Right renal pelvis (tissue), 4 donors: ENCODE results near the gene OR1B1. TPM values are rescaled to one million over a fixed set of nuclear protein-coding genes. Genes with fewer than 3 reads are reported as not detected.
A peak's percentile ranks its signal among the peaks of the same experiment; 100 is the strongest.
"Not testable (repeated sequence)": the region's sequence is repeated elsewhere in the genome, so short reads cannot be mapped to it uniquely, and the experiment has no call there.

Experiments used
- DNase-seq, 4 donors: peaks; one replicate each; pipeline ENCODE4 v3.0.0-alpha.2; 2013; ENCODE audit warnings: low read depth in 4 of 4, low spot score in 3 of 4, missing footprints in 1 of 4
- polyA plus RNA-seq, 4 donors: library from polyadenylated mRNA; unstranded; fragments of 120-200 nt; gene quantifications; one replicate each; pipeline ENCODE4 v1.2.1, GENCODE V29; 2013; ENCODE audit not compliant: insufficient read length in 4 of 4

Gene OR1B1
- not detected for polyA plus RNA-seq

DNA sequence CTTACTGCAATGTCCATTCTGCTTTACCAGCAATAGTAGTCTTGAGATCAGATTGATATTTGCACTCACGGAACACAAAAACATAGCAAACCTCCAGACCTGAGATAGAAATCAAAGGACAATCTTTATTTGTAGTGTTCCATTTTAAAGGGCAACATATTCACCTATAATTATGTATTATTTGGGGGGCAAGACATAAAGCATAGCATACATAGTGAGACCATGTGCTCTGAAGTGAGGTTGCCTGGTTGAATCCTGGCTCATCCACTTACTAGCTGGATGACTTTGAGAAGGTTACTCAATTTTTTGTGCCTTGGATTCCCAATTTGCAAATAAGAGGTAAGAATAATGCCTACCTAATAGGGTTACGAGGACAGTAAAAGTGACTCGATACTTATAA lies at the start of gene OR1B1:
Gene OR1B1, minus strand, starts transcription at position 101 of the 400 bp plus-strand sequence.
- no peak for DNase-seq

DNA sequence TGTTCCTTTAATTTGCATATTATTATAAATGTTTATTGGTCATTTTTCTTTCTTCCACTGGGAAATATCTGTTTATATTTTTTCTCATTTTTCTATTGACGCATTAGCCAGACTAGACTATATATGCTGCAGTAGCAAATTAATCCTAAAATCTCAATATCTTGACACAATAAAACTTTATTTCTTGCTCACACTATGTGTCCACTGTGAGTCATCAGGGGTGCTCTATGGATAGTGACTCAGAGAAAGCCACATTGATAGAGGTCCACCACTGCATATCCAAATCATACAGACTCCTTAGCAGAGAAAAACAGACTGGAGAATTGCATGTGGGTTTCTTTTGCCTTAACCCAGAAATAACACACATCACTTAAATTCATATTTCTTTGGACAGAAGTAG lies 38.3 kb upstream of the OR1B1 start:
- DNase-seq, result no peak

DNA sequence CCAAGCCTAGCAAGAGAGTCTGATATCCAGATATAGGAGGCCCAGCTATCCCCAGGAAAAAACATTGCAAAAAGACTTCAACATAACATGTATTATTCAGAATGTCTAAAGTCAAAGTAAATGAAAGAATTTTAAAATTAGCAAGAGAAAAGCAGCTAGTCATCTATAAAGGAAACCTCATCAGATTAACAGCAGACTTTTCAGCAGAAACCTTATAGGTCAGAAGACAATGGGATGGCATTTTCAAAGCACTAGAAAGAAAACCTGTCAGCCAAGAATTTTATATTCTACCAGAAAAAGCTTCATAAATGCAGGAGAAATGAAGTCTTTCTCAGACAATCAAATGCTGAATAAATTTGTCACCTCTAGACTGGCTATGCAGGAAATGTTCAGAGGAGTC lies 27.4 kb upstream of the OR1B1 start:
- no peak for DNase-seq

DNA sequence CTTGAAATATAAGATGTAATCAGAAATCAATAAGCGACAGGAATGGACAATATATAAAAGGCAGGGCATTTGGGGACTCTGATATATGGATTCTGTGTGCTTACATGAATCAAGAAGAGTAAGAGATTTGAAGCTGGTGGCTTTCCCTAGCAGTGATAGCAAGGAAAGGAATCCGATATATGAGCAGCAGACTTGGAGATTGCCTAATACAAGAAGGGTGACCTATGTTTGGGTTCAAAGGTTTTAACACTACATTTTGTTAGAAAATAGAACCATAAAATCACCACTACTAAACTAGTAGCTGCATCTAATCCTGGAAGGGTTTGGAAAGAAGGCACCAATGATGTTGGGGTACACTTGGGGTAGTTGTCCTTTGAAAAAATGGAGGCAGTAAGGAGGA lies 15.1 kb upstream of the OR1B1 start:
- no peak for DNase-seq

DNA sequence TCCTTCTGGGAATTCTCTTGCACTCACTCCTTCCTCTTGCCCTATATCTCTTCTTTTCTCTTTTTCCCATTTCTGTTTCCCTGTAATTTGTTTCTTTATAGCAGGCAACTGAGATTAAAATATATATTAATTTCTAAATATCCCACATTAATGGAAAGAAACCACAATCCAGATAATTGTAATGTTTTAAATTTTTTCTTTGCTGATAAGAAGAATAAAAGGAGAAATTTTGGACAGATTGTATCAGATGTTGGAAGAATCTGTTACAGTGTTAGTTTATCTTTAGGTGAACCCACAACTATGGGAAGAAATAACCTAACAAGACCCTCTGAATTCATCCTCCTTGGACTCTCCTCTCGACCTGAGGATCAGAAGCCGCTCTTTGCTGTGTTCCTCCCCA lies 4.0 kb upstream of the OR1B1 start, which contains the start of gene OR1L1:
Gene OR1L1, plus strand, starts transcription at position 301 of the 400 bp plus-strand sequence. Its CDS starts 0 bp downstream, at position 301.
- DNase-seq, result no peak

DNA sequence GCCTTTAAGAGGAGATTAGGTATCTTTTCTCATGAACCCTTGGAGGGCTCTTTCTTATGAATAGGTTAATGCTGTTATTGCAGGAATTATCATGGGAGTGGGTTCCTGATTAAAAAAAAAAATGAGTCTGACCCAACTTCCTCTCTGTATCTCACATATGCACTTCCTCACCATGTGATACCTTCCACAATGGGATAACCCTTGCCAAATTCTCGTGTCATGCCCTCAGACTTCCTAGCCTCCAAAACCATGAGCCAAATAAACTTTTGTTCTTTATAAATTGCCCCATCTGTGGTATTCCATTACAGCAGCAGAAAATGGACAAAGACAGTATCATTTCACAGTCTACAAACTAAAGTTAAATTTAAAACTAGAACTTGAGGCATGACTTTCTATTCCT lies 1.0 kb downstream of the OR1B1 start:
- DNase-seq, result peak in 1 of 4 donors; percentile 0

DNA sequence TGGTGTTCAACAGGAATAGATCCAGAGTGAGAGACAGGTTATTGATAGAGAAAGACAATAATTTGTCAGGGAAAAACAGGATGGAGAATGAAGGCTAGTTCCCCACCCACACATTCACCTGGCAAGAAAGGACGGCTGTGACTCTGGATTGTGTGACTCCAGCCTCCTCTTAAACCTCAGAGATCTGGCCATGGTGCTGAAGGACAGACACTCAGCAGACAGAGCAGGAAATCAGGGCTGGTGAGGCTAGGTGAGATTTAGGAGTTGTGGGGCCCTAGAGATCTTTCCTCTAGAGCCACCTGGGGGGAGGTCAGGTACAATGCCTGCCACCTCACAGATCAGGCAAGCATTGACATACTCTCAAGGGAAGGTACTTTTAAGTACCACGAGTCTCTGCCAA lies 15.2 kb downstream of the OR1B1 start:
- DNase-seq, result no peak

DNA sequence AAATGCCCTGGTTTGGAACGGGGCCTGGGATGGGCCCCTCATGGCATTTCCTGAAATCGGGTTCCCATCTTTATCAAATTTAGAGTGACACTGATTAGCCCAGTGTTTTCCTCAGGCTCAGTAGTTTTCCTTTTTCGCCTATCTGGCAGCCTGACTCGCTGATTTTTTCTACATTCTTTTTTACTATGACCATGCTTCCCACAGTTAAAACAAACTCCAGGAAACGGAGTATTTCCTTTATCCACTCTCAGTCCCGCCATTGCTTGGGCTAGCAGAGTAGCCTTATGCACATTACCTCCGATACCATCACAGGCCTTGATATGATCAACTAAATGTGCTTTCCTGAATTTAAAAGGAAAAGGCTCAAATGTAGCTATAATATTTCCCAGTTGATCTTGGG lies 37.4 kb downstream of the OR1B1 start:
- no peak for DNase-seq

DNA sequence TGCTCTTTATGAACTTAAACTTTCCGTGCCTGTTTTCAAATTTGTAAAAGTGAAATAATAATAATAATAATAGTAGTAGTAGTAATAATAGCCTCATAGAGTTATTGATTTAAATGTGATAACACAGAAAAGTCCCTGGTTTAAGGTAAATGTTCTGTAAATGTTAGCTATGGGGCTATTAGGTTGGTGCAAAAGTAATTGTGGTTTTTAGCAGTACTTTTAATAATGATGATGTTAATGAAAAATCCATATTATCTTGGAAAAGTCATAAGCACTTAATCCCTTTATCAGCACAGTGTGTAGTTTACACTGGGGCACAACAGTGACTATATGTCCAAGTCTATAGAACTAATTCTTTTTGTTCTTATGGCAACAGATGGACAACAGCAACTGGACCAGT lies 43.1 kb downstream of the OR1B1 start, which contains the start of gene OR1Q1:
Gene OR1Q1, plus strand, starts transcription at position 377 of the 400 bp plus-strand sequence. Its CDS starts 0 bp downstream, at position 377.
- DNase-seq, result no peak

DNA sequence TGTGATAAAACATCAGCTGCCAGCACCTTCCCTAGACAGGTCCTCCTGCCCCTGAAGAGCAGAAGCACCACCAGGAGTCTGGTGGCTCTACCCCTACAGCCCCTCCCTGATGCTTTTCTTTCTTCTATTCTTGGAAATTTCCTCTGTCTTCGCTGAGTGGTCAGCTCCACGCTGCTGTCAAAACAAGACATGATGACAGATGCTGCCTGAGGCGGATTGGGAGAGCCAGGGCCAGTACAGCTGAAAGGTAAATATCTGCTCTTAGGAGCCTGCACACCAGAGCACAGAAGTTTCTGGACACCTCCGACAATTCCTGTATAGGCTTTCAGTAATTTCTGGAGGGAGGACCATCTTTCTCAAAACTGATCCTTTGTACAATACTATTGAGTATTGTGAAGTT lies 47.6 kb downstream of the OR1B1 start:
- no peak for DNase-seq

DNA sequence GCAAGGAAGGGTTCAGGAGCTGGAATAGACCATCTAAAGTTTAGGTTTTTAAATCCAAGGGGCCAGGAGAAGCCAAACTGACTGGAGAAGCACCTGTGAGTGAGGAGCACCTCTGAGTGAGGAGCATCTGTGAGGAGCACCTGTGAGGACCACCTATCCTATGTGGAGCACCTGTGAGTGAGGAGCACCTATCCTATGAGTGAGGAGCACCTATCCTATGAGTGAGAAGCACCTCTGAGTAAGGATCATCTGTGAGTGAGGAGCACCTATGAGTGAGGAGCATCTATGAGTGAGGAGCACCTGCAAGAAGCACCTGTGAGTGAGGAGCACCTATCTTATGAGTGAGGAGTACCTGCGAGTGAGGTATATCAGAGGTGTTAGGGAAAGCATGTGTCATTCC lies 50.8 kb downstream of the OR1B1 start:
- no peak for DNase-seq

DNA sequence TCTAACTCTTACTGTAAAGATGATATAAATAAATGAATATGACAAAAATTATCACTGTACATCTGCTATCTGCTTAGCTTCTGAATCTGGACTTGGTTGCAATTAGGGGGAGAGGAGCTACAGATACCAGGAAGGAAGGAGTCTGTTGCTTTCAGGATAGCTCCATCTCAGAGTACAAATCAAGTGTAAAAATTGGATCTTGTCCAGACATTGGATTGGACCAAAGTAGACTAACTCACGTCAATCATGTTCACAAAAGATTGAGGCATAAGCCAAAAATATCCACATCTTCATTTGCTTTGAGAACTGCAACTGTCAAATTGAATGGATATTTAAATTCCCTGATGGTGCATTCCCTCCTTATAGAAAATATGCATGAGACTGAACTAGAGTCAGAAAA lies 51.7 kb downstream of the OR1B1 start:
- DNase-seq, result no peak

DNA sequence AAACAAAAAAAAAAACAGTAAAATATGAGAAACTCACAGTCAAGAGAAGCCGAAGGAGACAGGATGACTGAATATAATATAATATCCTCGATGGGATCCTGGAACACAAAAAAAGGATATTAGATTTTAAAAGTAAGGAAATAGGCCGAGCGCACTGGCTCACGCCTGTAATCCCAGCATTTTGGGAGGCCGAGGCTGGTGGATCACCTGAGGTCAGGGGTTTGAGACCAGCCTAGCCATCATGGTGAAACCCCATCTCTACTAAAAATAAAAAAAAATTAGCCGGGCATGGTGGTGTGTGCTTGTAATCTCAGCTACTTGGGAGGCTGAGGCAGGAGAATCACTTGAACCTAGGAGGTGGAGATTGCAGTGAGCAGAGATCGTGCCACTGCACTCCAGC lies 74.1 kb downstream of the OR1B1 start, which contains the start of gene OR1L8:
Gene OR1L8, minus strand, starts transcription at position 101 of the 400 bp plus-strand sequence. CDS start 14,907 bp downstream, outside the sequence.
- not testable (repeated sequence) for DNase-seq

DNA sequence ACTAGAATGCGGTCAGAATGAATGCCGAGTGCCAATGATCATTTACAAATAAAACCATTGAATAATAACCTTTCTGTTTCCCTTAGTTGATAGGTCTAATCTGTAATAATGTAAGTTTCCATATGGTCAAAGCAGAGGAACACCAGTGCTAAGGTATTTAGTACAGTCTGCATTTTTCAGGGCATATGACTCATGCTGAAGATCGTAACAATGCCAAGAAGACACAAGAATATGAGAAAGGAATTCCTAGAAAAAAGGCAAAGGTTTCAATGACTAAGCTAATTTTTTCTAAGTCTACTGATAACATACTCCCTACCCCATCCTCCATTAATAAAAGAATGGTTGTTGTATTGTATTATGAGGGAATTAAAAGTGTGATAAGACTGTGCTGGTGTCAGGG lies 77.1 kb downstream of the OR1B1 start:
- DNase-seq, result no peak

DNA sequence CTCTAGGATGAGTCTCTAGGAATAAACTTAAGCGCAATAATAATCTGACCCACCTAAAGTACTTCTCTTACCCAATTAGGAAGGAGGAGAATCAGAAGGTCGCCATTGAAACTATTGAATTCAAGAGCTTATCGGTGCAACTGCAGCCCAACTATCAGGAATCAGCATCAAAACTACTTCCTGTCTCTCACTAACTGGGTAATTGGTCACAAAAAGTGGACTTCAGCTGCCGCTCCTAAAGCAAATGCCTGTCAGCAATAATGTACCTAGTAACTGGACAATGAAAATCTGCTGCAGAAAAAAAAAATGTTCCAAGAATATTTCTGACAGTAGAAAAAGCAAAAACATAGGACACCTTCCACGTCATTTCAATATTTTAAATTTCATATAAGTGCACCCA lies 77.6 kb downstream of the OR1B1 start:
- DNase-seq, result no peak

Other genes starting within 250 kb of the OR1B1 start
- gene OR1J1, start 179.7 kb downstream of the OR1B1 start, polyA plus RNA-seq, result not detected
- not detected for gene OR1J2, start 146.8 kb downstream of the OR1B1 start, polyA plus RNA-seq
- gene OR1J4, start 138.5 kb downstream of the OR1B1 start, polyA plus RNA-seq, result not detected
- gene OR1N1, start 130.3 kb downstream of the OR1B1 start, polyA plus RNA-seq, result not detected
- gene OR1N2, start 104.5 kb downstream of the OR1B1 start, polyA plus RNA-seq, result not detected
- gene OR1L8, start 74.2 kb downstream of the OR1B1 start, polyA plus RNA-seq, result under 1 TPM; 0.17 to 0.30 (median 0.20) TPM
- not detected for gene OR1Q1, start 42.9 kb downstream of the OR1B1 start, polyA plus RNA-seq
- gene OR1L1, start 4.1 kb upstream of the OR1B1 start, polyA plus RNA-seq, result not detected
- gene OR1L3, start 17.5 kb upstream of the OR1B1 start, polyA plus RNA-seq, result not detected
- not detected for gene OR1L4, start 66.4 kb upstream of the OR1B1 start, polyA plus RNA-seq
- gene OR1L6, start 84.7 kb upstream of the OR1B1 start, polyA plus RNA-seq, result not detected
- under 1 TPM in 1 of 4 donors, not detected in 3; 0.05 TPM for gene OR5C1, start 131.3 kb upstream of the OR1B1 start, polyA plus RNA-seq
- gene OR1K1, start 142.5 kb upstream of the OR1B1 start, polyA plus RNA-seq, result not detected
- 10 to 100 TPM; 31.6 to 36.4 (median 35.5) TPM for gene PDCL, start 171.0 kb upstream of the OR1B1 start, polyA plus RNA-seq
- gene RC3H2, start 247.7 kb upstream of the OR1B1 start, polyA plus RNA-seq, result 10 to 100 TPM; 38.0 to 46.9 (median 46.1) TPM